Stimulated activated CD8-positive, alpha-beta memory T cell treated with anti-CD3 and anti-CD28 coated beads, Interleukin-12 subunit alpha, Interleukin-12 subunit beta, amount 100 ng/mL, for 24 hours (primary cell): ENCODE data around the gene SETBP1.
"Not testable (repeated sequence)": the region's sequence is repeated elsewhere in the genome, so short reads cannot be mapped to it uniquely, and the experiment has no call there.

Source experiments
- DNase-seq: peaks from one replicate; pipeline ENCODE4 v3.0.0-alpha.2; 2020; ENCODE audit errors: extremely low read depth

SETBP1 gene

GRCh38 chr18:44791520-44791919 lies 110.8 kb downstream of the SETBP1 start:
- no peak for DNase-seq

DNA sequence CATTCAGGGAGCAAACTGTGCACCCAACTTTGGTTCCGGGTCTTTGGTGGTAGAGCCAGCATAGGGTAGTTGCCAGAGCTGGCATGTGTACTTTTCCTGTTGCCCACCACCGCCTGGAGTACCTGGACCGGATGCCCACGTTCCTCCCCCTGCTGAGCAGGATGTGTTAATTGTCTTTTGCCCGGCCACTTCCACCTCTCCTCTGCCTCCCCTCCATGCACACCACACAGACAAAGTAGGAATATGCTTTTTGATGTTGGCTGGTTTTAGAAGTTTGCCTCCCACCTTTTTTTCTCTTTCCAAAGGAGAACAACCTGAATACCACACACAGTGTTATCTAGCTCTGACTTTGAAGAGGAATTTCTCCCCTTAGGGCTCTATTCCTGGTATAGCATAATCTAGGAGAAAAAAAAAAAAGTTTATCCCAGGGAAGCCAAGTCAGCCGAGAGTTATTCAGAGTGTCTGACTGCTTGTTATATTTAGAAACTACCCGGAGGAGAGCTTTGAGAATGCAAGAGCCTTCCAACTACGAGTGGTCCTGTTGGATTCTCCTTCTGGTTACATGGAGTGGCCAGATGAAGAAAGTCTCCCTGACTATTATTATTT lies 111.9 kb downstream of the SETBP1 start:
- DNase-seq = no peak

GRCh38 chr18:44793194-44793593 lies 112.5 kb downstream of the SETBP1 start:
- DNase-seq = no peak

GRCh38 chr18:44793685-44794084 lies 113.0 kb downstream of the SETBP1 start:
- DNase-seq = no peak

DNA sequence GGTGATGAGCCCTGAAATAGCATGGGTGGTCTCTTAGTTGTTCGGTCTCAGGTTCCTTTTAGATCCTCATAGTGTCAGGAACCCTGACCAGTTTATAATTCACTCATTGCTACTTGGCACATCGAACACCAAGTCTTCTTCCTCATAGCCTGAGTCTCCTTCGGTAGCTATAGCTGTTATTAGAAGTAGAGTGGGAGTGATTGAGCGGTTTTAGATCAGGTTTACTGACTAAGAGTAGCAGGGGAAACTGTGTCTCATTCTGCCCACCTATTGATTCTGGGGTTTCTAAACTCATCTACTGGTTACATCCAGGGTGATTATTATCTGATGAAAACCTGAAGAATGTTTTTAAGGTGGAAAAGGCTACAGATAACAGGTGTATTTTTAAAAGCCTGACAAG lies 114.6 kb downstream of the SETBP1 start:
- no peak for DNase-seq

- no peak for DNase-seq
These were observed 116.0 kb downstream of the SETBP1 start for GRCh38 chr18:44796429-44797428.

GRCh38 chr18:44798433-44799048 lies 117.9 kb downstream of the SETBP1 start:
- DNase-seq = no peak

- no peak for DNase-seq
These were observed 118.8 kb downstream of the SETBP1 start for GRCh38 chr18:44799382-44799906.

DNA sequence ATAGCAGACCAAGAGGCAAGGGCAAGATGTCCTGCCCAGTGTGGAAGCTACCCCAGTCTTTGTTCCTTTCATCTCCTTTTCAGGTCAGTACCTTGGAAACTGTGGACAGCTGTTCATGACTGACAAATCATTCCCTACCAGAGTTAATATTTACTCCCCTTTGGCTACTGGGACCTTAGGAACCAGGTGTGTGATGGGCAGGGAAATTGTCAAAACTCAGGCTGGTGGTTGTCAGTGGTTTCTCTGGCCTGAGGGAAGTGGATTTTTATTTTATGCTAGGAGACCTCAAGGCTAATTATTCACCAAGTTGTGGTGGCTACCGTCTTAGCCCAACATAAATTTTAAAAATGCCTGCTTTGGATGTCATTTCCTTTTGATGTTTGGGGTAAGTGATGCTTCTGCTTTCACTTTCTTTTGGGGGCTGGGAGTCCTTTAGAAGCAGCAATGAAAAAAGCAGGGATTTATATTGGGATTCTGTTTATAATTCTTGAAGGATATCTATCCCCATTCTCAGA lies 119.3 kb downstream of the SETBP1 start:
- no peak for DNase-seq

GRCh38 chr18:44800766-44801165 lies 120.1 kb downstream of the SETBP1 start:
- not testable (repeated sequence) for DNase-seq

DNA sequence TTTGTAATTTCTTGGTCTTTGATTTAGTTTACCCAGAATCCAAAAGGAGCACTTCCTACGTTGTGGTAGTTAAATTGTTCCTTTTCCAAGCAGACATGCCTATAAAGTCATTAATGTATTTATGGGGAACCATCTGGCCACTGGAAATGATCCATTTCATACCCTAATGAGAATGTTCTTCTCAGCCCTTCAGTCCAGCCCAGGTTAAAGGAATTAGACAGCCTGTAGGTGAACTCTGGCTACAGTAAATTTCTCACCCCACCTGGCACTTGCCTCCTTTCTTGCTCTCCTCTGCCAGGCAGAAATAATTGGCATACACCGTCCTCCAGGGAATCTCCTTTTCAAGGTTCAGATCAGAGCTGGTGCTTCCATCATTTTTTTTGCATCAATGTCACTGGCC lies 121.1 kb downstream of the SETBP1 start:
- no peak for DNase-seq

DNA sequence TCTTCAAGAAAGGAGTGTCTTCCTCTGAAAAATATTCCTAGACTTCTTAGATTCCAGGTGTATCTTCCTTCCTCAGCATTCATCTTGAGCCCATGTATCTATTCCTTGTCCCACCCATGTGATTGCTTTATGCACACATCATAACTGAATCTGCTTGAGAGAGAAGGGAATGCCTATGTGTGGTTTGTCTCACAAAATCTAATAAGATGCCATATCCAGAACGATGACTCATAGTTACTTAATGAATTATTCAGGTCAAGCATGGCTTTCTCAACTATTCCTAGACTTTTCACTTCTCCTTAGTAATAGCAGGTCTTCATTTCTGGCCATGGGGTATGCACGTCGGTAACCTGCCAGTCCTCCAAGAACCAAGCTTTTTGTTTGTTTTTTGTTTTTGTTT lies 121.8 kb downstream of the SETBP1 start:
- no peak for DNase-seq

- DNase-seq = no peak
These were observed 122.4 kb downstream of the SETBP1 start for GRCh38 chr18:44803019-44803650.

GRCh38 chr18:44804033-44804432 lies 123.3 kb downstream of the SETBP1 start:
- no peak for DNase-seq

- DNase-seq = no peak
These were observed 124.5 kb downstream of the SETBP1 start for GRCh38 chr18:44805176-44805575.

GRCh38 chr18:44805643-44806042 lies 125.0 kb downstream of the SETBP1 start:
- no peak for DNase-seq

DNA sequence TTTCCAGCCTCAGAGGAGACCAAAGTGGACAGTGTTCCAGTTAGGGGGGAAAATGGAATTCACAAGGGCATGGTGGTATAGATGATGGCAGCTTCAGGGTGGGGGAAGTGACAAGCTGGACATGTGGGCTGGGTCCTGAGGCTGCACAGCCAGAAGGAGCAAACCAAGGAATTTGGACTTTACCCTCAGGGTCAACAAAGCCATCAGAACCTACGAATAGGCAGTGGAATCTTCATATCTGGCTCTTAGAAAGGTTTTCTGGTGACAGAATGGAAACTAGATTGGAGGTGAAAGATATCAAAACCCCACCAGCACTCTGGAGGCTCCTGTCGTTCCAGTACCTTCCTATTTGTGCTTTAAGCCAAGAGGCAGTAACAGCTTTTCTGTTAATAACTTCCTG lies 127.1 kb downstream of the SETBP1 start:
- DNase-seq = no peak

GRCh38 chr18:44811572-44812125 lies 131.0 kb downstream of the SETBP1 start:
- no peak for DNase-seq

DNA sequence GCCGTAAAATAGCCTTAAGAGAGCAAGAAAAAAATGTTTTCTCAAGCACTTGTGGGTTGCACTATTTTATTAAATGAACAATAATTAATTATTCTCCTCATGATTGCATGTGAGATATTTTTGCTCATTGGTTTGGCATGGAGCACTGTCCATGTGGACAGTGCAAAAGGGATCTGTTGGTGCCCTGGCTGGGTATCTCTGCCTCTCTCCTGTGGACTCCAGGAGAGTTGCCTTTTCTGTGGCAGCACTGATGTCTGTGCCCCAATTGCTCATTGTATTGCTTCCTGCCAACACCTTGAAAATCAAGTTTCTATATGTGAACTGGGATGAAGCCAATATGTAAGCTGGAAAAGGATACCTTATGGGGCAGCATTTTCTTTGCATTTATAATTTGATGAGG lies 131.7 kb downstream of the SETBP1 start:
- no peak for DNase-seq

GRCh38 chr18:44813586-44813985 lies 132.9 kb downstream of the SETBP1 start:
- DNase-seq = no peak

GRCh38 chr18:44815108-44815507 lies 134.4 kb downstream of the SETBP1 start:
- no peak for DNase-seq
